GM18873 (cell line): ENCODE measurements around the gene RBFOX1.

Experiments
- ATAC-seq: cut with Tn5 transposase; IDR thresholded peaks from one replicate; pipeline ENCODE4 v1.9.1; 2021; ENCODE audit warnings: mild to moderate bottlenecking, moderate library complexity, moderate number of reproducible peaks; ENCODE audit not compliant: unreplicated experiment, low FRiP score

The RBFOX1 gene

DNA sequence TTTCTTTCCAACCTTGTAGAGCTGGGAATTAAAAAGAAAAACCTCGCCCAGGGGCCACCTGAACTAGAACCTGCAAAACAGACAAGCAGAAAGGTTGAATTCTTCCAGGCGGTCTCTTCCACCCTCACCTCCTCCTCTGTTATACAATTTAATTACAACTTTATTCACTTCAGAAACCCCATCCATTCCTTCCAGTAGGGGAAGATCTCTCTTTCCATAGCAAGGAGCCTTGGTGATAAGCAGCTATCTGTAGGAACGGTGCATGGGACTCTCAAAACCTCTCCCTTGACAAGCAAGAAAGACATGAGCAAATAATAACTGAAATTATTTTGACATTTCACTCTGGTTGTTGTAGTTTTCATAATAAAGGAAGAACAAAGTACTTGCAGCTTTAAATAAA lies 176.0 kb downstream of the RBFOX1 start:
- ATAC-seq = no peak

DNA sequence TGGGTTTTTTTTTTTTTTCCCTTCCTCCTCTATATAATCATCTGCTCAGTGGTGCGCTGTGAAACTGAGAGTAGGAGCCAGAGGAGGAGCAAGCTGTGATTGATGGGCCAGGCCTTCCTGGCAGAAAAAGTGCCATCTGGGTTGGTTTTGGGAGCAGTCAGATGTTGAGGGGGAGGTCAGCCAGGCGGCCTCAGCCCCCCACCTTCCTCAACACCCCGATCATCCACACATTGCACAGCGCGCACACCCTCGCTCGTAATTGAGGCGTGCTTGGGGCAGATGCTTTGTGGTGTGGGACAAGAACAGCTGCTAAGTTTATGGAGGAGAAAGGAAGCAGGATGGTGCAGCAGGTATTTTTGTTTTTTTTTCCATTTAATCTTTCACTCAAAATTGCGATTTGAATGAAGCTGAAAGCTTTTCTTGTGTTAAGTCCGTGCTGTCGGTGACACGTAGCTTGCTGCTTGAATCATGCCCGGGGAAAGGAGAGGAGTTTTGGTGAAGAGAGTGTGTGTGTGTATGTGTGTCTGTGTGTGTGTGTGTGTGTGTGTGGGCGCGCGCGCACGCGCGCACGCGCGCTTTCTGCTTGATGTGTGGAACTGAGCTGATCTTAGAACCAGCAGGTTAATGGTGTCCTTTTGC lies 177.4 kb downstream of the RBFOX1 start:
- no peak for ATAC-seq

DNA sequence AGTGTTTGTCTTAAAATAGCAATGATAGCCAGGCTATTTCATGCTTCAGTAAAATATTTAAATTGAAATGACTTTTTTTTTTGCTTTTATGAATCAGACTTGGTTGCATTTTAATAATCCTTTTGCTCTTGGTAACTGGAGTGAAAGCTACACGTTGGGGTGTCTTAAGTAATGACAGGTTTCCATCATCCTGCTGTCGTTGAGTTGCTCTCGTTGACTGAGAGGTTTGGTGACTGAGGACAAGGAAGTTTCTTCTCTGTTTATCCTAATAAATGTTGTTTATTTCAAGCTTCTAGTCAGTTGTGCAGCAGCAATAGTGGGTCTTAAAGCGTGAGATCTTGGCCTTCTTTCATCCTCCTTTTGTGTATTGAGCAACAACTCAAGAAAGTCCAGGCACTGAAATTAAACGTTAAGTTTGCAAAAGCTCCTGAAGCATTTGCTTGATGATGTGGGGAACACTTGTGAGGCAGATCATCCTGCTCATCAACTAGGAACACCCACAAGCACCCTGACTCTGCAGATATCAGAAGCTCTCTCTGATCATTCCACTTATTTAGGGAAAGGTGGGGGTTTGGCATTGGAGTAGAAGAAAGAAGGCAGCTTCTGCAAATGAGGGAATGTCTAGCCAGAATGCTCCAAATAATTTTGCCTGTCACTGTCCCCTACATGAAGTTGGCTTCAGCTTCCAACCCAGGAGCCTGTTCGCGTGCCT lies 179.1 kb downstream of the RBFOX1 start:
- ATAC-seq = no peak

DNA sequence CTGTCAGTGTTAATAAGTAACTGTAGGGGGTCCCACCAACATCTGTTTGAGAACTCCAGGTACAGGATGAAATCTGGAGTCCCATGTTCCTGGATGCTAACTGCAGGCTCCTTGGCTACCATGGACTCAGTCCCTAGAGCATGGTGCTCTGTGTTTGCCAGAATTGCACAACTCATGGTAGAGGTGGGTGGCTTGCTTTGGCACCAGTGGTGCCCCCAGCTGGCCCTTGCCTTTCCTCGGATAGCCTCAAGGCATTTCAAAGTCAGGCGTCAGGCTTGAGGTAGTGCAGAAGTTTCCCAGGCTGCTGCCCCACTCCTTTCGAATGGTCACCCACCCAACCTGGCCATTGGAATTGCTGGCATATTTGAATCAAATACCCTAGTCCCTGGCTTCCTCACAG lies 179.9 kb downstream of the RBFOX1 start:
- ATAC-seq = no peak

GRCh38 chr16:7513429-7513828 lies 180.8 kb downstream of the RBFOX1 start:
- ATAC-seq = no peak

GRCh38 chr16:7515543-7515942 lies 182.9 kb downstream of the RBFOX1 start:
- ATAC-seq = no peak

GRCh38 chr16:7517496-7517895 lies 184.9 kb downstream of the RBFOX1 start:
- ATAC-seq = no peak

DNA sequence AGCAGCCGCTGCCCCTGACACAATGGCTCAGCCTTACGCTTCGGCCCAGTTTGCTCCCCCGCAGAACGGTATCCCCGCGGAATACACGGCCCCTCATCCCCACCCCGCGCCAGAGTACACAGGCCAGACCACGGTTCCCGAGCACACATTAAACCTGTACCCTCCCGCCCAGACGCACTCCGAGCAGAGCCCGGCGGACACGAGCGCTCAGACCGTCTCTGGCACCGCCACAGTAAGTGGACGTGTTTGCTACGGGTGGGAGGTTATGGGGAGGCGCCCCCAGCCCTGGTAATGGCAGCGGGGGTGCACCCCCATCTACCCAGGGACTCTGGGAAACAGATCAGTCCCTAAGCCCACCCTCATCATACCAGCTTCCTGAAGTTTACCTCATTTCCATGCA lies 185.5 kb downstream of the RBFOX1 start:
- ATAC-seq = no peak

- no peak for ATAC-seq
Measured at GRCh38 chr16:7521834-7522233, 189.2 kb downstream of the RBFOX1 start.

GRCh38 chr16:7524419-7524818 lies 191.8 kb downstream of the RBFOX1 start:
- no peak for ATAC-seq

DNA sequence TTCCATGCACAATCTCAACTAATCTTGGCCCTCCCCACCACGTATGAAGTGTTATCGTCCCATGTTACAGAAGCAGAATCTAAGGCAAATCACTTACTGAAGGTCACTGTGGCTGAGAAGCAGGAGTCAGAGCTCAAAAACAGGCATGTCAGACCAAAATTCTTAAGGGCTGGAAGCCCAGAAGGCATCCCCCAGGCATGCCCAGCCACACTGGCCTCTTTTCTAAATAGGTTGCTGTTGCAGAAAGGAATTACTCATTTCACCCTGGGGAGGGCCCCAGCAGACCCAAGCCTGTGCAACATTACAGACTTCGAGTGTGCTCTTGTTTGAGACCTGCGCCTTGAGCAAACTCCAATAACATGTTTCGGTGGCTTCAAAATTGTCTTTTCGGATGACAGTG lies 194.1 kb downstream of the RBFOX1 start:
- ATAC-seq = no peak

- ATAC-seq = no peak
Measured at GRCh38 chr16:7532534-7532933, 199.9 kb downstream of the RBFOX1 start.

GRCh38 chr16:7534749-7535148 lies 202.1 kb downstream of the RBFOX1 start:
- ATAC-seq = no peak

DNA sequence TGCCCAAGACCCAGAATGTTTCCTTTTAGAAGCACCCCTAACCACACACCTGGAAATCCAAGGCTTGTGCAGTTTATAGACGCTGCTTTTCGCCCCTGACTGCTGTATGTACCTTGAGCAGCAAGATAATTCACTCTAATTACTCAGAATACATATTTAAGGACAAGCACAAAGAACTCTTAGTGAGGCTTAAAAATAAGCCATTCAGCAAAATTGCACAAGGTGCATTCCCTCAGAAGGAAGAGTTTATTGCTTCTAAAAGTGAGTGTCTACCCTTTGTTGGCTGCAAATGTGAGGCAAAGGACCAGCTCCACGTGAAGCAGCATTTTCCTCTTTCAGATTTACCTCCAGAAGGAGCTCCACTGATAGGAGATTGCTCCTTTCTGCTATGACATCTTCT lies 208.4 kb downstream of the RBFOX1 start:
- no peak for ATAC-seq

- no peak for ATAC-seq
Measured at GRCh38 chr16:7545251-7545650, 212.6 kb downstream of the RBFOX1 start.

DNA sequence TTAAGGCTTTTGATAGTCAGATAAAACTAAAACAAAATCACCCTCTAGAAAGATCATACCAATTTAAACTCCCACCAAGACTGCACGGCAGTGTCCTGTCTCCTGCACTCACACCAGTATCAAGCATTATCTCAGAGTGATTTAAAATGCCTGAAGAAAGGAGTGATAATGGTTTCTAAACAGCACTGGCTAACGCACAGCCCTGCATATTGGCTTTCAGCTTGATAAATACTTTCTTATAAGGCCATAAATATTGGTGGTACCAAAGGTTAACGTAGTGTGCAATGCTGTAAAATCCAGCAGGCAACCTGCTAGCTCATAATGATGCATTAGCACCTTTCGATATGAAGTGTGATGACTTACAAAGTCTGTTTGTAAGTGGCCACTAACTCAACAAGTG lies 214.3 kb downstream of the RBFOX1 start:
- ATAC-seq = no peak

- no peak for ATAC-seq
Measured at GRCh38 chr16:7547736-7548135, 215.1 kb downstream of the RBFOX1 start.

DNA sequence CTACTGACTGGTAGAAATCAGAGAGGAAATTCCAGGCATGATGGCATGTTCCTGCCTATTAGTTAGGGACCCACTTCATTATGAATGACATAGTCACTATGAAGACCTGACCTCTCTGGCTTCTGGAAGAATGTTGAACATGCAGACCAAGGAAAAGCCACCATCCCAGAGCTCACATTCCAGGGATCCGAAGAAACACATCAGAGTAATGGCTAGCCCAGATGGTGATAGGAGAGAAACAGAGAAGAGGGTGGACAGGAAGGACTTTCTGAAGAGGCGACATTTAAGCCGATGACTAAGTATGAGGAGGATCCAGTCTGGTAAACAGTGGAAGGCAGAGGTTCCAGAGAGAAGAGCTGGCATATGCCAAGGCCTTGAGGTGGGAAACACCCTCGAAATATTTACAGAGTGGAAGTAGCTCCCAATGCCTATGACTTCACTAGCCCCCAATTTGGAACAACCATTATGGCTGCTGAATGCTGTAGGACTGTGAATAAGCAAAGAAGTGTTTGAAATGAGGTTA lies 216.2 kb downstream of the RBFOX1 start:
- no peak for ATAC-seq

DNA sequence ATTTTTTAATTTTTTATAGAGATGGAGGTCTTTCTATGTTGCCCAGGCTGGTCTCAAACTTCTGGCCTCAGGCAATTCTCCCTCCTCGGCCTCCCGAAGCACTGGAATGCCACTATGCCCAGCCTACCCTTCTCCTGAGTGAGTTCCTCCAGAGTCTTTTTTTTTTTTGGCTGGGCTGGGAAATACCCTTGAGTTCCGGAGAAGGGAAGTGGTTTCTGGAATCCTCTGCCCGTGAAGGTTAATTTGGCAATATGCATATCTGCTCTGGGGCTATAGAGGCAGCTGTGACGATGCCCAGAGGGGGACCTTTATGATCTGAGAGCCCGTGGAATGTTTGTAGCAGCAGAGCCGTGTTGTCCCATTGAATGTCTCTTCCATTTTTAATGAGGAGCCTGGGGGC lies 217.5 kb downstream of the RBFOX1 start:
- no peak for ATAC-seq

DNA sequence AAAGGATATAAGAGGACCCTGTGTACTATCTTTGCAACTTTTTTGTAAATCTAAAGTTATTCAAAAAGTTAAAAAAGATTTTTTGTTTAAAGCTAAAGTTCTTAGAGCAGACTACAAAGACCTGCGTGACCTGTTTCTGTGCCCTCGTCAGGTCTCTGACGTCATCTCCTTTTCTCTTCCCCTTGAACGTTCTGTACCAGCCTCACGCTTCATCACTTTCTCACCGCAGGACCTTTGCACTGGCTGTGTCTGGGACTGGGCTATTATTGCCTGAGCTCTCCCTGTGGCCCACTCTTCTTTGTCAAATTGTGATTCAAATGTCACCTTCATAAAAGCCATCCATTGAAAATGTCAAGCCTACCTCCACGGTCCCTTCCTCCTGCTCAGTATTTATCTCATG lies 222.8 kb downstream of the RBFOX1 start:
- ATAC-seq = no peak

DNA sequence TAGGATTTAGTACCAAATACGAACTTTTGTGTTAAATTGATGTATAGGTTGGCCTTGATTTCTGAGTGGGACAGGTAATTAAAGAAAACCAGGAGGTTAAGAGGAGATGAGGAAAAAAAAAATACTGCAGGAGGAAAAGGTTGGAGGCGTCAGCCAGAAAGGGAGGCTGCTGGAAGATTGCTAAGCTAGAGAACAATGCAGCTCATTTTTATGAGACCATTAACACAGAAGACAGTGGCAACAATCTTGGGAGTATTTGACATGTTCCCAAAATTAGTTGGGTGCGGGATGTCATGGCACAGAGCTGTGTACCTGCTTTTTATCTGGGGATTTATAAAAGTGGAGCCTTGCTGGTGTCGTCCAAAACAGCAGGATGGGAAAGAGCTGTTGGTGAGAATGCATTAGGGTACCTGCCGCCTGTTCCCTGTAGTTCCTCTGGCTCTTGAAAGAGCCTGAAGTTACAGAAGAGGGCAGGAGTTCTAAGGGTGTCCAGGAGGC lies 229.3 kb downstream of the RBFOX1 start:
- ATAC-seq = no peak

GRCh38 chr16:7566360-7566759 lies 233.7 kb downstream of the RBFOX1 start:
- no peak for ATAC-seq
